Activated naive CD8-positive, alpha-beta T cell treated with anti-CD3 and anti-CD28 coated beads, Interleukin-2, amount 10 ng/mL, durations not matched to agents 7 days and 5 days (primary cell): ENCODE measurements around the gene SEPTIN6. TPM values are rescaled to one million over a fixed set of nuclear protein-coding genes. Genes with fewer than 3 reads are reported as not detected.
"Not testable (repeated sequence)": the region's sequence is repeated elsewhere in the genome, so short reads cannot be mapped to it uniquely, and the experiment has no call there.

ENCODE experiments used
- ATAC-seq: fragments of 150-1000 bp; cut with Tn5 transposase; one replicate; pipeline ENCODE4 v1.10.0; 2021; ENCODE audit warnings: low read depth, moderate library complexity
- POLR2A ChIA-PET: fragments of 350-600 bp; sonication (Branson Sonifier 250); formaldehyde crosslinking; loops from one replicate; lab custom pipeline; 2021; ENCODE audit warnings: antibody characterized with exemption; lab: Charles Lee
- DNase-seq: peaks from one replicate; pipeline ENCODE4 v3.0.0; 2021
- H3K27ac Mint-ChIP-seq: one replicate; pipeline ENCODE4 v1.8.0; 2022; ENCODE audit warnings: mild to moderate bottlenecking, mixed read lengths
- H3K27me3 Mint-ChIP-seq: one replicate; pipeline ENCODE4 v1.8.0; 2022; ENCODE audit warnings: mild to moderate bottlenecking, moderate library complexity, mixed read lengths
- H3K36me3 Mint-ChIP-seq: one replicate; pipeline ENCODE4 v1.8.0; 2021; ENCODE audit warnings: mild to moderate bottlenecking, mixed read lengths
- H3K4me1 Mint-ChIP-seq: one replicate; pipeline ENCODE4 v1.8.0; 2021; ENCODE audit warnings: mixed read lengths
- H3K4me3 Mint-ChIP-seq: one replicate; pipeline ENCODE4 v1.8.0; 2022; ENCODE audit warnings: mild to moderate bottlenecking, moderate library complexity, mixed read lengths
- H3K9me3 Mint-ChIP-seq: one replicate; pipeline ENCODE4 v1.8.0; 2021; ENCODE audit warnings: mixed read lengths
- total RNA-seq, 2 experiments: library from RNA; stranded (reverse); gene quantifications; one replicate each; pipeline ENCODE4 v1.2.3, GENCODE V29; 2021

SEPTIN6 gene
- total RNA-seq, 2 experiments from 2014 or later = 257 to 274 TPM

DNA sequence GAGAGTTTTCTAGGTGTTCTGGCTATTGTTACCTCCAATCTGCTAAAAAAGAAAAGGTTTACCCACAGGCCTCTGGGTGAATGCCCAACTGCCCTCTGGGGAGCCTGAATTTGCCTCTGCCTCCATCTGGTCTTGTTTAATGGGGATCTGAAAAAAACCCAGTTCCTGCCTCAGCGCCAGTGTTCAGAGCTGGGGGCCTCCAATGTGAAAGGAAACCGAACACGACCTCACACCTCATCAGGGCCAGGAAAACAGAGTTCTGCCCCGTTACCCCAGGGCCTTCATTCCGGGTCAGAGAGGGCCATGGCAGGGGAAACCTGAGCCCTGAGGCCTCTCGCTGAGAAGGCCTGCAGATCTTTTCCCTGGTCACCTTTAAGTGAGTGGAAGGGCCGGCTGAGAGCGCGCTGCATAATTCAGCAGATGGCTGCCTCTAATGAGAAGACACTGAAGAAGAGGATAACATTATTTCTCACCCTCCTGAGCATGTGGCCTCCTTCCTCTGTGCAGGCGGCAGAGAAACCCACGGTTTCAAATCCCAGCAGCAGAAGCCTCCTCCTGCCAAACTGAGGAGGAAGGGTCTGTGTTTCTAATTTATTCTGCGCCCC lies 6.8 kb downstream of the SEPTIN6 start:
- POLR2A ChIA-PET = interaction anchor here (0.6 to 2.5 kb wide), 4 partner anchors 10 to 80 kb away, joined by 3 to 18 read pairs (median 8); no protein-coding TSS in a partner anchor
- H3K27me3 Mint-ChIP-seq = no peaks in the 10 kb centered on the region
- no peaks in the 10 kb centered on the region for H3K9me3 Mint-ChIP-seq
- DNase-seq (no peak), ATAC-seq (no peak)
- peaks cover 18% of the 10 kb centered on the region for H3K36me3 Mint-ChIP-seq
- peaks cover 54% of the 10 kb centered on the region for H3K4me1 Mint-ChIP-seq
- peak overlapping the region; percentile 98 for H3K4me3 Mint-ChIP-seq
- peak overlapping the region; percentile 98 for H3K27ac Mint-ChIP-seq

- peaks cover 19% of the 10 kb centered on the region for H3K36me3 Mint-ChIP-seq
Observed at GRCh38 chrX:119685225-119686066, 7.5 kb downstream of the SEPTIN6 start.

GRCh38 chrX:119684916-119685224 lies 8.1 kb downstream of the SEPTIN6 start:
- Mint-ChIP-seq H3K4me1 (peaks cover 50% of the 10 kb centered on the region), H3K36me3 (peaks cover 17% of the 10 kb centered on the region), H3K27me3 (no peaks in the 10 kb centered on the region), H3K27ac (peak overlapping the region; percentile 98), H3K4me3 (peak overlapping the region; percentile 98), H3K9me3 (no peaks in the 10 kb centered on the region)
- POLR2A ChIA-PET = interaction anchor here (0.6 to 4.3 kb wide), 6 partner anchors 8 to 107 kb away, joined by 3 to 113 read pairs (median 9); partner anchors contain the start of genes NKRF, RPL39 and SEPTIN6
- DNase-seq = no peak
- ATAC-seq = no peak

More at GRCh38 chrX:119685225-119686066, 7.5 kb downstream of the SEPTIN6 start:
- Mint-ChIP-seq H3K4me3 (peak overlapping the region; percentile 98), H3K27me3 (no peaks in the 10 kb centered on the region), H3K4me1 (peaks cover 54% of the 10 kb centered on the region), H3K27ac (peak overlapping the region; percentile 98), H3K9me3 (no peaks in the 10 kb centered on the region)
- ATAC-seq (peak; percentile 53), DNase-seq (no peak)
- POLR2A ChIA-PET = interaction anchor here (0.6 to 4.3 kb wide), 6 partner anchors 7 to 80 kb away, joined by 3 to 113 read pairs (median 9); partner anchors contain the start of genes NKRF and SEPTIN6

DNA sequence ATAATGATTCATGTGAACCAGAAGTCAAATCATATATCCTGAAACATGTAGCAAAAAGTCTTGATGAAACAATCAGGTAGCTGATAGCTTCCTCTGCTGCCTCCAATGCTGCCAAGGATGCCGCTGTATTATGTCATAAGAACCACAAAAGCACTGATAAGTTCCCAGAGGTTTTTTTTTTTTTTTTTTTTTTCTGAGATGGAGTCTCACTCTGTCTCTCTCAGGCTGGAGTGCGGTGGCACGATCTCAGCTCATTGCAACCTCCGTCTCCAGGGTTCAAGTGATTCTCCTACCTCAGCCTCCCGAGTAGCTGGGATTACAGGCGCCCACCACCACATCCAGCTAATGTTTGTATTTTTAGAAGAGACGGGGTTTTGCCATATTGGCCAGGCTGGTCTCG lies 8.7 kb downstream of the SEPTIN6 start:
- H3K36me3 Mint-ChIP-seq = peaks cover 17% of the 10 kb centered on the region
- H3K9me3 Mint-ChIP-seq, H3K27me3 Mint-ChIP-seq, ATAC-seq, DNase-seq: not testable (repeated sequence)
- peak overlapping the region; percentile 98 for H3K27ac Mint-ChIP-seq
- peak overlapping the region; percentile 98 for H3K4me3 Mint-ChIP-seq
- POLR2A ChIA-PET = interaction anchor here (0.6 to 4.3 kb wide), 7 partner anchors 8 to 107 kb away, joined by 3 to 113 read pairs (median 6); partner anchors contain the start of genes NKRF, RPL39 and SEPTIN6
- H3K4me1 Mint-ChIP-seq = peaks cover 52% of the 10 kb centered on the region

DNA sequence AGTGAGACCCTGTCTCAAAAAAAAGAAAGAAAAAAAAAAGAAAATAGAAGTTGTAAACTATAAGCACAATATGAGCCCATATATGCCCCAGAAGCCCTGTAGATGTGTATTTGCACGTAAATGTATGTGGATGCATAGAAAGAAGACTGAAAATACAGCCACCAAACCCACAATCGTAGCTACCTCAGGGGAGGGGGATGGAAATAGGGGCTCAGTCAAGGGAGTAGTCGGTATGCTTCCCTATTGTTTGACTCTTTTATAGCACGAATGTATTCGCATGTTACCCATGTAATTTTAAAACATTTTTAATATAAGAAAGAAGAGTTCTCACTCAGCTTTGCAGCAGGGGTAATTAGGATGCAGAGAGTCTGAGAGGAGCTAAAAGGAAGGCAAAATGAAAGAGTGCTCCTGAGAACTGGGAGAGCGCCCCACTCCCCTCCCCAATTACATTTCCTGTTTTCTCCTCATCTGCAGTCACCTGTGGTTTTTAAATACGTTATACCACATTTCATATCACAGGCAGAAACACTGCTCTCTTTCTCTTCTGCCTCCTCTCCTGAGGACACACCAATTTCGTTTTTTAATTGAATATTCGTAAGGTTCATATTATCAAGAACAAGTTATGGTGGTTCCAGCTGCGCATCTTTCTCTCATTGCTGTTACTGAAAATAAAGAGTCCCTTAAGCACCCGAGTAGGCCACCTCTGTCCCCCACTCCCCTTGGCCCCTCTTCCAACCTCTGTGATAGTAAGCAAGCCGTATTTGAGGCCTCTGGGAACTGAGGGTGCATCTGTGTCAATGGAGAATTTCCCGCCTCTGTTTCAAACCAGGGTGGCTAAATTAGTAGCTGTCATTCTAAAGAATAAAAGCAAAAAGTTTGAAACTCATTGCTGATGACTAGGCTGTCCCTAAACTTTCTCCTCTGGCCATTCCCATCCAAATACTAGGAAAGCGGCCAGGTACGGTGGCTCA lies 10.7 kb downstream of the SEPTIN6 start:
- Mint-ChIP-seq H3K36me3 (peaks cover 20% of the 10 kb centered on the region), H3K4me3 (peak overlapping the region; percentile 87), H3K27ac (peak overlapping the region; percentile 93), H3K27me3 (no peaks in the 10 kb centered on the region), H3K4me1 (peaks cover 48% of the 10 kb centered on the region), H3K9me3 (no peaks in the 10 kb centered on the region)
- ATAC-seq (peak; percentile 35), DNase-seq (no peak)
- POLR2A ChIA-PET = interaction anchor here (0.6 to 4.3 kb wide), 10 partner anchors 8 to 188 kb away, joined by 3 to 113 read pairs (median 6); partner anchors contain the start of gene SEPTIN6

DNA sequence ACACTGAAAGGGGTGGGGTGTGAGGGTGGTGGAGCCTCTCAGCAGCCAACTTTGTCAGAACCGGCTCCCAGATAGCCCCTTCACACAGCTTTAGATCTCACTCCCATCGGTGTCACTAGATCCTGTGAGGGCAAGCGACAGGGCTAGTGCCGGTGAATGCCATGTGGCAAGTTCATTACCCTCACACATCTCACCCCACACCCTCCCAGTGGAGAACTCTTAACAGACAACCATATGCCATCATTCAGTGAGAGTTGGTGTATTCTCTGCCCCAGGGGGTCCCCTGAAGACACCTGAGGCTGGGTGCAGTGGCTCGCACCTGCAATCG lies 15.3 kb downstream of the SEPTIN6 start:
- POLR2A ChIA-PET = interaction anchor here (0.9 to 9.7 kb wide), 6 partner anchors 8 to 192 kb away, joined by 3 to 191 read pairs (median 5); partner anchors contain the start of genes RPL39 and SEPTIN6

GRCh38 chrX:119676949-119677653 lies 15.9 kb downstream of the SEPTIN6 start:
- no peaks in the 10 kb centered on the region for H3K27me3 Mint-ChIP-seq
- ATAC-seq = no peak
- H3K4me1 Mint-ChIP-seq = peaks cover 40% of the 10 kb centered on the region
- peaks cover 9% of the 10 kb centered on the region for H3K36me3 Mint-ChIP-seq
- no peak for DNase-seq
- no peaks in the 10 kb centered on the region for H3K9me3 Mint-ChIP-seq
- peak overlapping the region; percentile 91 for H3K27ac Mint-ChIP-seq
- POLR2A ChIA-PET = interaction anchor here (0.8 to 9.7 kb wide), 6 partner anchors 8 to 193 kb away, joined by 3 to 191 read pairs (median 4); partner anchors contain the start of genes RPL39 and SEPTIN6
- peak overlapping the region; percentile 81 for H3K4me3 Mint-ChIP-seq

More for the DNA sequence above, 15.3 kb downstream of the SEPTIN6 start:
- DNase-seq (no peak), ATAC-seq (no peak)
- Mint-ChIP-seq H3K36me3 (peaks cover 4% of the 10 kb centered on the region), H3K27me3 (no peaks in the 10 kb centered on the region), H3K9me3 (no peaks in the 10 kb centered on the region), H3K27ac (peak overlapping the region; percentile 91), H3K4me1 (peaks cover 38% of the 10 kb centered on the region), H3K4me3 (peak overlapping the region; percentile 81)

GRCh38 chrX:119673336-119673735 lies 19.6 kb downstream of the SEPTIN6 start:
- POLR2A ChIA-PET = interaction anchor here (2.0 to 9.7 kb wide), 2 partner anchors 10 to 18 kb away, joined by 6 to 191 read pairs; partner anchors contain the start of gene SEPTIN6
- no peak for ATAC-seq
- no peak overlapping the region for H3K27ac Mint-ChIP-seq
- peaks cover 4% of the 10 kb centered on the region for H3K36me3 Mint-ChIP-seq
- H3K9me3 Mint-ChIP-seq = no peaks in the 10 kb centered on the region
- no peaks in the 10 kb centered on the region for H3K27me3 Mint-ChIP-seq
- H3K4me3 Mint-ChIP-seq = no peak overlapping the region
- peaks cover 27% of the 10 kb centered on the region for H3K4me1 Mint-ChIP-seq
- DNase-seq = no peak

DNA sequence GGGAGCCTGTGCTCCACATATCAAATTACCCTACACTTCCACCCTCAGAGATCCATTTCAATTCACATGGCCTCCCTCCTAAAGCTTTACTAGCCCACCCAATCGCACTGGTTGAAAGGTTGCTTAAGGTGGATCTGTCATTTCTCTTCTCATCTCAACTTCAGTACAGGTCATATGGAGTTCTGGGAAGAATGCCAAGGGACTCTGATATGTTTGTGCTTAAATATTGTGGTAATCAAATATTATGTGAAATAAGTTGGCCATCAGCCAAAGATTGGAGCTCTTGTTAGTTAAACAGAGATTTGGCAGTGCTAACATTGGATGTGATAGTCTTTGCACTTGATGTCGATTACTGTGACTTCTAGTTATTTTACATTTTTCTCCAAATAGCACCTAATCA lies 20.5 kb downstream of the SEPTIN6 start:
- DNase-seq (no peak), ATAC-seq (no peak)
- H3K4me1 Mint-ChIP-seq = peaks cover 22% of the 10 kb centered on the region
- POLR2A ChIA-PET = interaction anchor here (1.3 to 9.7 kb wide), 3 partner anchors 10 to 55 kb away, joined by 3 to 191 read pairs (median 6); partner anchors contain the start of gene SEPTIN6
- H3K27me3 Mint-ChIP-seq = no peaks in the 10 kb centered on the region
- no peak overlapping the region for H3K4me3 Mint-ChIP-seq
- H3K27ac Mint-ChIP-seq = peak overlapping the region; percentile 51
- no peaks in the 10 kb centered on the region for H3K9me3 Mint-ChIP-seq
- peaks cover 4% of the 10 kb centered on the region for H3K36me3 Mint-ChIP-seq

DNA sequence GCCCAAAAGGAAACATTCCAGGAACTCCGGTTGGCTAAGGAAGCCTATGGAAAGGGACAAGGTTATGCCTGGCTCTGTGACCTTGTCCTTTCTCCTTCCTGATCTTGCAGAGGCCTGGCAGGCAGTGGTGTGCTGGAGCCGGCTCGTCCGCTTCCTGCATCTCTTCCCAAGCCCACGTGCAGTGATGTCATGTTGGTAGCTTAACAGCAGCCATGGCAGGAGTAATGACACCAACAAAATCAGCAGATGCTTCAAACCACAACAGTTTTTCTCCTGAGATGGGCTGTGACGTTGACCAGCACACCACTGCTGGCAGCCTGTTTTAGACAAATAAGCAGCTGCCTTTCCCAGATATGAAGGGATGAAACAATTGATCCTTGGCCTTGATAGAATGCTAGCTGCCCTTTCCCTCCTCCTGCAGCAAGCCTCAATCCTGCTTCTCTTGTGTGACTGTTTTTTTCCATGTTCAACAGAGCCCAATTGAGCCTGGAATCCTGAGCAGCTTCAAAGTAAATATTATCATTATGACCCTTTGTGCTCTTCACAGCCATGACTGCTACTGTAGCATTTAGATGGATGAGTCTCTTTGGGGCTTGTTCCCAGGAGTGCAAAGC lies 23.4 kb downstream of the SEPTIN6 start:
- Mint-ChIP-seq H3K27ac (peak overlapping the region; percentile 51), H3K36me3 (peaks cover 8% of the 10 kb centered on the region), H3K27me3 (no peaks in the 10 kb centered on the region), H3K9me3 (no peaks in the 10 kb centered on the region), H3K4me1 (peaks cover 11% of the 10 kb centered on the region), H3K4me3 (no peak overlapping the region)
- no peak for DNase-seq
- ATAC-seq = no peak
- POLR2A ChIA-PET = interaction anchor here (2.0 kb wide), 1 partner anchor 23 kb away, joined by 6 read pairs; the partner anchor contains the start of gene SEPTIN6

- POLR2A ChIA-PET = no interaction called here
Observed at GRCh38 chrX:119667111-119667878, 25.7 kb downstream of the SEPTIN6 start.

More at GRCh38 chrX:119667111-119667878, 25.7 kb downstream of the SEPTIN6 start:
- ATAC-seq (no peak), DNase-seq (no peak)
- Mint-ChIP-seq H3K27me3 (no peaks in the 10 kb centered on the region), H3K9me3 (no peaks in the 10 kb centered on the region), H3K4me3 (no peak overlapping the region), H3K36me3 (peaks cover 14% of the 10 kb centered on the region), H3K27ac (peak overlapping the region; percentile 45), H3K4me1 (peaks cover 16% of the 10 kb centered on the region)
